ENCODE data around the gene ADGRD2. TPM values are rescaled to one million over a fixed set of nuclear protein-coding genes. Genes with fewer than 3 reads are reported as not detected.

ADGRD2 gene
- total RNA-seq, 1 donor from 2014 or later, result not detected

GRCh38 chr9:124495126-124496074 lies 45.1 kb downstream of the ADGRD2 start:
- Histone ChIP-seq H3K27ac (replicated peaks) (no peak overlapping the region), H3K27me3 (ENCODE audit: low read depth) (peaks cover 74% of the 10 kb centered on the region), H3K4me1 (no peaks in the 10 kb centered on the region), H3K36me3 (no peaks in the 10 kb centered on the region), H3K4me3 (no peak overlapping the region), H3K9me3 (replicated peaks) (no peaks in the 10 kb centered on the region)
- TF ChIP-seq, protein P1, sequence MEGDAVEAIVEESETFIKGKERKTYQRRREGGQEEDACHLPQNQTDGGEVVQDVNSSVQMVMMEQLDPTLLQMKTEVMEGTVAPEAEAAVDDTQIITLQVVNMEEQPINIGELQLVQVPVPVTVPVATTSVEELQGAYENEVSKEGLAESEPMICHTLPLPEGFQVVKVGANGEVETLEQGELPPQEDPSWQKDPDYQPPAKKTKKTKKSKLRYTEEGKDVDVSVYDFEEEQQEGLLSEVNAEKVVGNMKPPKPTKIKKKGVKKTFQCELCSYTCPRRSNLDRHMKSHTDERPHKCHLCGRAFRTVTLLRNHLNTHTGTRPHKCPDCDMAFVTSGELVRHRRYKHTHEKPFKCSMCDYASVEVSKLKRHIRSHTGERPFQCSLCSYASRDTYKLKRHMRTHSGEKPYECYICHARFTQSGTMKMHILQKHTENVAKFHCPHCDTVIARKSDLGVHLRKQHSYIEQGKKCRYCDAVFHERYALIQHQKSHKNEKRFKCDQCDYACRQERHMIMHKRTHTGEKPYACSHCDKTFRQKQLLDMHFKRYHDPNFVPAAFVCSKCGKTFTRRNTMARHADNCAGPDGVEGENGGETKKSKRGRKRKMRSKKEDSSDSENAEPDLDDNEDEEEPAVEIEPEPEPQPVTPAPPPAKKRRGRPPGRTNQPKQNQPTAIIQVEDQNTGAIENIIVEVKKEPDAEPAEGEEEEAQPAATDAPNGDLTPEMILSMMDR (IDR thresholded peaks at IDR 0.05; ENCODE audit: borderline replicate concordance), result no peak
- intact Hi-C loops (cut with micrococcal nuclease), result no loop called here
- no peak for DNase-seq

GRCh38 chr9:124496075-124496449 lies 45.8 kb downstream of the ADGRD2 start:
- TF ChIP-seq, protein P1 (IDR thresholded peaks at IDR 0.05; ENCODE audit: borderline replicate concordance), result no peak
- DNase-seq, result no peak
- no peaks in the 10 kb centered on the region for H3K9me3 ChIP-seq (replicated peaks)
- H3K27ac ChIP-seq (replicated peaks), result no peak overlapping the region
- H3K36me3 ChIP-seq, result no peaks in the 10 kb centered on the region
- H3K27me3 ChIP-seq (ENCODE audit: low read depth), result peaks cover 74% of the 10 kb centered on the region
- H3K4me1 ChIP-seq, result no peaks in the 10 kb centered on the region
- intact Hi-C loops (cut with micrococcal nuclease), result no loop called here
- no peak overlapping the region for H3K4me3 ChIP-seq

- Histone ChIP-seq H3K4me1 (no peaks in the 10 kb centered on the region), H3K27ac (replicated peaks) (no peak overlapping the region), H3K9me3 (replicated peaks) (no peaks in the 10 kb centered on the region), H3K27me3 (ENCODE audit: low read depth) (peaks cover 74% of the 10 kb centered on the region), H3K4me3 (no peak overlapping the region), H3K36me3 (no peaks in the 10 kb centered on the region)
- intact Hi-C loops (cut with micrococcal nuclease), result no loop called here
- no peak for DNase-seq
- TF ChIP-seq, protein P1 (IDR thresholded peaks at IDR 0.05; ENCODE audit: borderline replicate concordance), result no peak
Measured at GRCh38 chr9:124496463-124496862, 46.2 kb downstream of the ADGRD2 start.

DNA sequence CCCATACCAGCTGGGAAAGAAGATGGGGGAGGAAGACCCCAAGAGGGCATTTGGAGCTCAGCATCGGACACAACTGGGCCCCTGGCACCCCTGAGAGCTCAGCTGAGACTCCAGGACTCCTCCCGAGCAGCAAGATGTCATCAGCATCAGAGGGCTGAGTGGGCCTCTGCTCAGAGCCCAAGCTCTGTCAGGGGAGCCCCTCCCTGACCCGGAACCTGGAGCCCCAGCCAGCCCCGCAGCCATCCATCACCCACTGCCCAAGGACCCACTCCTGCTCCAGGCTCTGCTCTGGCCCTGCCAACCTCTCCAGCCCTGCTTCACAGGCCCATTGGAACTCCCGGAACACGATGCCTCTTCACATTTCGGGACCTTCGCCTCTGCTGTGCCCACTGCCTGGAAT lies 47.2 kb downstream of the ADGRD2 start:
- H3K27ac ChIP-seq (replicated peaks), result no peak overlapping the region
- H3K4me3 ChIP-seq, result no peak overlapping the region
- H3K36me3 ChIP-seq, result no peaks in the 10 kb centered on the region
- TF ChIP-seq, protein P1 (IDR thresholded peaks at IDR 0.05; ENCODE audit: borderline replicate concordance), result no peak
- H3K4me1 ChIP-seq, result no peaks in the 10 kb centered on the region
- H3K9me3 ChIP-seq (replicated peaks), result no peaks in the 10 kb centered on the region
- intact Hi-C loops (cut with micrococcal nuclease), result no loop called here
- no peak for DNase-seq
- H3K27me3 ChIP-seq (ENCODE audit: low read depth), result peaks cover 76% of the 10 kb centered on the region

DNA sequence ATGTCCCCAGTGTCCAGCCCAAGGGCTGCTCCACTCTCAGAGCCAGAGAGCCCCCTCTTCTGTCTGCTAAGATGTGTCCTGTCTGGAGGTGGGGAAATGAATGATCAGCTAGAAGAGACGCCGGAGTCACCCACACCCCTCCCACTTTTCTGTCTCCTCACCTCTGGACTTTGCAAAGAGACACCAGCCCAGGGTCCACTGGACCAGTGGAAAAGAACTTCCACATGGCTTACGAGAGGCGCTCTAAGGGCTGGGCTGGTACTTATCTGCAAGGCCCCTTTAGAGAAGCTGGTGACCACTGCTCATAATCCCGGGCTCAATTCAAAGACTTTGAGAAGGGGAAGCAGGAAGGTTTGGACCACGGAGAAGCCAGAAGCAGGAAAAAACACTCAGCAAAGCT lies 47.8 kb downstream of the ADGRD2 start:
- Histone ChIP-seq H3K27me3 (ENCODE audit: low read depth) (peaks cover 76% of the 10 kb centered on the region), H3K4me1 (peaks cover 3% of the 10 kb centered on the region), H3K27ac (replicated peaks) (no peak overlapping the region), H3K4me3 (no peak overlapping the region), H3K9me3 (replicated peaks) (no peaks in the 10 kb centered on the region), H3K36me3 (no peaks in the 10 kb centered on the region)
- intact Hi-C loops (cut with micrococcal nuclease), result no loop called here
- TF ChIP-seq, protein P1 (IDR thresholded peaks at IDR 0.05; ENCODE audit: borderline replicate concordance), result no peak
- DNase-seq, result no peak
